Peyer's patch (tissue), 4 donors: ENCODE results near the gene TECTB. TPM values are rescaled to one million over a fixed set of nuclear protein-coding genes. Genes with fewer than 3 reads are reported as not detected.

Experiments used
- DNase-seq, 3 donors: peaks; one replicate each; pipeline ENCODE4 v3.0.0-alpha.2; 2017 to 2019
- H3K27ac ChIP-seq, 4 donors: fragments of 200-600 bp; sonication (generic); one replicate each; pipeline ENCODE4 v1.5.1; 2016 to 2019
- H3K27me3 ChIP-seq, 2 donors: fragments of 200-600 bp; sonication (generic); one replicate each; pipeline ENCODE4 v1.5.1; 2019
- H3K36me3 ChIP-seq, 3 donors: fragments of 200-600 bp; sonication (generic); one replicate each; pipeline ENCODE4 v1.5.1; 2016 to 2019
- H3K4me1 ChIP-seq, 4 donors: fragments of 200-600 bp; sonication (generic); one replicate each; pipeline ENCODE4 v1.5.1; 2016 to 2019
- H3K4me3 ChIP-seq, 4 donors: fragments of 200-600 bp; sonication (generic); 1 replicate in 3 of 4; 2 replicates in 1 of 4; pipeline ENCODE4 v1.5.1; 2016 to 2019; ENCODE audit warnings: mild to moderate bottlenecking in 1 of 4
- H3K9me3 ChIP-seq, 4 donors: fragments of 200-600 bp; sonication (generic); one replicate each; pipeline ENCODE4 v1.5.1; 2016 to 2019; ENCODE audit warnings: mild to moderate bottlenecking in 1 of 4
- POLR2A ChIP-seq, 2 donors: fragments of 450-650 bp; IDR thresholded peaks; one replicate each; pipeline ENCODE4 v1.5.1; 2017; ENCODE audit warnings: antibody characterized with exemption in 2 of 2, mild to moderate bottlenecking in 2 of 2, moderate library complexity in 2 of 2
- small RNA-seq, 2 donors: library from RNA; depleted of rRNA; stranded (forward); fragments of <200 nt; gene quantifications; one replicate each; pipeline ENCODE3, GENCODE V24; 2016
- total RNA-seq, 4 donors: library from RNA; depleted of rRNA; stranded (reverse); fragments of >200 nt; gene quantifications; one replicate each; pipeline ENCODE4 v1.1.0, GENCODE V29; 2016
- TF ChIP-seq, protein P1 (sequence below), 6 experiments: fragments of 450-650 bp in 4 of 6; fragments of 200-600 bp in 2 of 6; sonication (generic) in 1 of 6; IDR thresholded peaks; one replicate each; pipeline ENCODE4 v1.5.1; 2017 to 2019; ENCODE audit warnings: antibody characterized with exemption in 6 of 6, mild to moderate bottlenecking in 3 of 6, moderate library complexity in 1 of 6

The TECTB gene
- total RNA-seq, 4 donors from 2014 or later = not detected

DNA sequence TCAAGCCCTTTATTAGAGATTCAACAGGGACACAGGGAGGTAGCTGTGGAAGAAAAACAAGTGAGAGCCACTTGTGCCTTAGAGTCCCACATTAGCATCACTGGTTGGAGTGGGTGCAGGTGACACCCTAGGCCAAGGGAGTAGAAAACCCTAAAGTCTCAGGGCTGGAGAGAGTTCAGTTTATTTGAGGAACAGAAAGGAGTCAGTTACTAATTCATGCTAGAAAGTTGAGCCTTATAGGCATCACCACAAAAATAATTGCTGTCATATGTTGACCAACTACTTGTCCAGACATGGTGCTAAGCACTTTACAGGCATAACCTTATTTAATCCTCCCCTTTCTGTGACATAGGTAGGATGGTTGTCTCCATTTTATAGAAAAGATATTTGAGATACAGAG, 69.8 kb downstream of the TECTB start:
- no peak overlapping the region for H3K27ac ChIP-seq
- H3K4me1 ChIP-seq = no peaks in the 10 kb centered on the region
- no peak overlapping the region for H3K4me3 ChIP-seq
- TF ChIP-seq, protein P1, sequence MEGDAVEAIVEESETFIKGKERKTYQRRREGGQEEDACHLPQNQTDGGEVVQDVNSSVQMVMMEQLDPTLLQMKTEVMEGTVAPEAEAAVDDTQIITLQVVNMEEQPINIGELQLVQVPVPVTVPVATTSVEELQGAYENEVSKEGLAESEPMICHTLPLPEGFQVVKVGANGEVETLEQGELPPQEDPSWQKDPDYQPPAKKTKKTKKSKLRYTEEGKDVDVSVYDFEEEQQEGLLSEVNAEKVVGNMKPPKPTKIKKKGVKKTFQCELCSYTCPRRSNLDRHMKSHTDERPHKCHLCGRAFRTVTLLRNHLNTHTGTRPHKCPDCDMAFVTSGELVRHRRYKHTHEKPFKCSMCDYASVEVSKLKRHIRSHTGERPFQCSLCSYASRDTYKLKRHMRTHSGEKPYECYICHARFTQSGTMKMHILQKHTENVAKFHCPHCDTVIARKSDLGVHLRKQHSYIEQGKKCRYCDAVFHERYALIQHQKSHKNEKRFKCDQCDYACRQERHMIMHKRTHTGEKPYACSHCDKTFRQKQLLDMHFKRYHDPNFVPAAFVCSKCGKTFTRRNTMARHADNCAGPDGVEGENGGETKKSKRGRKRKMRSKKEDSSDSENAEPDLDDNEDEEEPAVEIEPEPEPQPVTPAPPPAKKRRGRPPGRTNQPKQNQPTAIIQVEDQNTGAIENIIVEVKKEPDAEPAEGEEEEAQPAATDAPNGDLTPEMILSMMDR (IDR thresholded peaks at IDR 0.05) = no peak
- TF ChIP-seq POLR2A (IDR thresholded peaks at IDR 0.05) = no peak
- H3K36me3 ChIP-seq = no peaks in the 10 kb centered on the region
- no peaks in the 10 kb centered on the region for H3K9me3 ChIP-seq
- no peak for DNase-seq
- H3K27me3 ChIP-seq = no peaks in the 10 kb centered on the region

Small RNA genes within 50 kb of the gene (small RNA-seq; reads per million reads assigned to genes)
- gene MIR6715A = 0 reads per million in 2 donors

Other genes with a start within 250 kb of the TECTB start
- 10 to 100 TPM in 1 of 4 donors, 1 to 10 TPM in 3; 3.3 to 13.7 (median 6.4) TPM for gene GPAM, start 99.6 kb upstream of the TECTB start, total RNA-seq
- gene ACSL5, start 90.7 kb downstream of the TECTB start, total RNA-seq = 1,000 to 10,000 TPM in 1 of 4 donors, 100 to 1,000 TPM in 3; 133 to 1,137 (median 595) TPM
- gene ZDHHC6, start 163.5 kb downstream of the TECTB start, total RNA-seq = 10 to 100 TPM; 28.4 to 53.8 (median 38.7) TPM
- gene VTI1A, start 163.8 kb downstream of the TECTB start, total RNA-seq = 100 to 1,000 TPM in 3 of 4 donors, 10 to 100 TPM in 1; 97.2 to 710 (median 170) TPM